Mammary epithelial cell (primary cell): ENCODE data around the gene HMGN5.

ENCODE experiments used
- EZH2 ChIP-seq: IDR thresholded peaks from 2 replicates; pipeline ENCODE4 v1.6.1; 2012; ENCODE audit warnings: low read length, inconsistent platforms, borderline replicate concordance
- TF ChIP-seq, protein P1 (sequence below), 2 donors: IDR thresholded peaks in 1 of 2; conservative IDR thresholded peaks in 1 of 2; 2 replicates each; pipeline ENCODE4 v1.5.1; 2011 to 2012; ENCODE audit warnings: inconsistent platforms in 2 of 2, low read length in 2 of 2, mild to moderate bottlenecking in 2 of 2, control low read depth in 1 of 2, low read depth in 1 of 2; ENCODE audit not compliant: insufficient read depth in 1 of 2; ENCODE audit errors: extremely low read depth in 1 of 2

DNA sequence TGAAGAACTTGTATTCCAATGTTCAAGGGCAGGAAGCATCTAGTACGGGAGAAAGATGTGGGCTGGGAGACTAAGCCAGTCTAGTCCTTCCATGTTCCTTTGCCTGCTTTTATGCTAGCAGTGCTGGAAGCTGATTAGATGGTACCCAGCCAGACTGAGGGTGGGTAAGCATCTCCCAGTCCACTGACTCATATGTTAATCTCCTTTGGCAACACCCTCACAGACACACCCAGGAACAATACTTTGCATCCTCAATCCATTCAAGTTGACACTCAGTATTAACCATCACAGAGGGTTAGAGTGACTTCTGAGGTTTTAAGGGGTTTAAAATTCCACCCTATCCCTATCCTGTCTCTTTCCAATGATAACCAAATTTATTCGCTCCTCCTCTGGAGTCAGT lies 6.5 kb downstream of the HMGN5 start:
- TF ChIP-seq, protein P1, sequence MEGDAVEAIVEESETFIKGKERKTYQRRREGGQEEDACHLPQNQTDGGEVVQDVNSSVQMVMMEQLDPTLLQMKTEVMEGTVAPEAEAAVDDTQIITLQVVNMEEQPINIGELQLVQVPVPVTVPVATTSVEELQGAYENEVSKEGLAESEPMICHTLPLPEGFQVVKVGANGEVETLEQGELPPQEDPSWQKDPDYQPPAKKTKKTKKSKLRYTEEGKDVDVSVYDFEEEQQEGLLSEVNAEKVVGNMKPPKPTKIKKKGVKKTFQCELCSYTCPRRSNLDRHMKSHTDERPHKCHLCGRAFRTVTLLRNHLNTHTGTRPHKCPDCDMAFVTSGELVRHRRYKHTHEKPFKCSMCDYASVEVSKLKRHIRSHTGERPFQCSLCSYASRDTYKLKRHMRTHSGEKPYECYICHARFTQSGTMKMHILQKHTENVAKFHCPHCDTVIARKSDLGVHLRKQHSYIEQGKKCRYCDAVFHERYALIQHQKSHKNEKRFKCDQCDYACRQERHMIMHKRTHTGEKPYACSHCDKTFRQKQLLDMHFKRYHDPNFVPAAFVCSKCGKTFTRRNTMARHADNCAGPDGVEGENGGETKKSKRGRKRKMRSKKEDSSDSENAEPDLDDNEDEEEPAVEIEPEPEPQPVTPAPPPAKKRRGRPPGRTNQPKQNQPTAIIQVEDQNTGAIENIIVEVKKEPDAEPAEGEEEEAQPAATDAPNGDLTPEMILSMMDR (conservative IDR thresholded peaks at IDR 0.05 in 1 of 2, IDR thresholded peaks at IDR 0.05 in 1 of 2; ENCODE audit: extremely low read depth in 1 of 2, insufficient read depth in 1 of 2, low read depth in 1 of 2, low read length in 2 of 2) = no peak
- no peak for TF ChIP-seq EZH2
